Osteocyte (in vitro differentiated cells): ENCODE data around the gene HMG20A. TPM values are rescaled to one million over a fixed set of nuclear protein-coding genes. Genes with fewer than 3 reads are reported as not detected.

ENCODE experiments used
- DNase-seq: peaks from one replicate; pipeline ENCODE4 v3.0.0; 2021; ENCODE audit warnings: mixed read lengths; ENCODE audit not compliant: unreplicated experiment; ENCODE audit errors: extremely low spot score
- H3K27ac Mint-ChIP-seq: one replicate; pipeline ENCODE4 v1.8.0; 2021; ENCODE audit warnings: mild to moderate bottlenecking, mixed read lengths; ENCODE audit not compliant: unreplicated experiment
- H3K27me3 Mint-ChIP-seq: one replicate; pipeline ENCODE4 v1.8.0; 2021; ENCODE audit warnings: mixed read lengths; ENCODE audit not compliant: unreplicated experiment
- H3K36me3 Mint-ChIP-seq: one replicate; pipeline ENCODE4 v1.8.0; 2021; ENCODE audit warnings: mixed read lengths; ENCODE audit not compliant: unreplicated experiment
- H3K4me1 Mint-ChIP-seq: one replicate; pipeline ENCODE4 v1.8.0; 2021; ENCODE audit warnings: mixed read lengths; ENCODE audit not compliant: unreplicated experiment
- H3K4me3 Mint-ChIP-seq: one replicate; pipeline ENCODE4 v1.8.0; 2021; ENCODE audit warnings: mild to moderate bottlenecking, moderate library complexity, mixed read lengths; ENCODE audit not compliant: unreplicated experiment
- H3K9me3 Mint-ChIP-seq: one replicate; pipeline ENCODE4 v1.8.0; 2021; ENCODE audit warnings: mixed read lengths; ENCODE audit not compliant: unreplicated experiment
- CTCF ChIP-seq: fragments of 200-600 bp; sonication (generic); IDR thresholded peaks from 2 replicates; pipeline ENCODE4 v1.5.0; 2021; ENCODE audit warnings: antibody characterized with exemption, mild to moderate bottlenecking, moderate library complexity
- total RNA-seq: library from RNA; stranded (reverse); gene quantifications from 2 replicates; pipeline ENCODE4 v1.2.1, GENCODE V29; 2021

The HMG20A gene
- total RNA-seq, 1 donor from 2014 or later, result 49.5 TPM

DNA sequence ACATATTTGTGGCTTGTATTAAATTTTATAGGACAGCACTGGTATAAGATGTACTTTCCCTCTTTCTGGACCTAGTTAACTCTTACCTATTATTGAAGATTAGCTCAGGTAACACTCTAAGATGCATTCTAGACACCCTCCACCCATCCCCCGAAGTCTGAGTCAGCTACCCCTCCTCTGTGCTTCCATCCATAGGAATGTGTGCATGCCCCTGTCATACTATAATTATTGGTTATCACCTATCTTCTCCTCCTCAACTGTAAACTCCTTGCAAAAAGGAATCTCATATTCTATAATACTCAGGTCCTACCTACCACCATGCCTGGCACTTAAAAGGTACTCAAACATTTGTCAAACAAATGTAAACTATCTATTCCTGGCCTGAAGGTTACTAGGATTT lies 3.7 kb upstream of the HMG20A start:
- peaks cover 2% of the 10 kb centered on the region for H3K36me3 Mint-ChIP-seq
- peaks cover 44% of the 10 kb centered on the region for H3K4me1 Mint-ChIP-seq
- no peak for TF ChIP-seq CTCF
- no peaks in the 10 kb centered on the region for H3K9me3 Mint-ChIP-seq
- no peaks in the 10 kb centered on the region for H3K27me3 Mint-ChIP-seq
- peak overlapping the region; percentile 43 for H3K27ac Mint-ChIP-seq
- H3K4me3 Mint-ChIP-seq, result no peak overlapping the region
- DNase-seq, result no peak

DNA sequence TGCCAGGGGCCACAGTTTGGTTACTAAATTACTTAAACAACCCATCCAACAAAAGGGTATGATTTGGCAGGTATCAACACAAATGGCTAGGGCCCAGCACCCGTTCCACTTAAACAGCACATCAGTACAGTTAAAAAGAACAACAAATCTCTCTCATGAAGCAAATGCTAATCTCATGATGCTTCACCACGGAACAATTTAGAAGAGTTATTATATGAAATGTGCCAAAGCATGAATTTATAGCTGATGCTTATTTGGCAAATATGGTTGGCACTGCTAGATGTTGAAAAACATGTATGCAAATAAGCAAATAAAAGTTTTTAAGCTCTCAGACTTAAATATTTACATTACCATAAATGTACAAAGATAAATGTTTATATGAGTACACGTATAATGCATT lies 3.1 kb upstream of the HMG20A start:
- DNase-seq, result no peak
- Mint-ChIP-seq H3K36me3 (peaks cover 2% of the 10 kb centered on the region), H3K27ac (peak overlapping the region; percentile 99), H3K9me3 (no peaks in the 10 kb centered on the region), H3K27me3 (no peaks in the 10 kb centered on the region), H3K4me1 (peaks cover 41% of the 10 kb centered on the region), H3K4me3 (peak overlapping the region; percentile 97)
- no peak for TF ChIP-seq CTCF

DNA sequence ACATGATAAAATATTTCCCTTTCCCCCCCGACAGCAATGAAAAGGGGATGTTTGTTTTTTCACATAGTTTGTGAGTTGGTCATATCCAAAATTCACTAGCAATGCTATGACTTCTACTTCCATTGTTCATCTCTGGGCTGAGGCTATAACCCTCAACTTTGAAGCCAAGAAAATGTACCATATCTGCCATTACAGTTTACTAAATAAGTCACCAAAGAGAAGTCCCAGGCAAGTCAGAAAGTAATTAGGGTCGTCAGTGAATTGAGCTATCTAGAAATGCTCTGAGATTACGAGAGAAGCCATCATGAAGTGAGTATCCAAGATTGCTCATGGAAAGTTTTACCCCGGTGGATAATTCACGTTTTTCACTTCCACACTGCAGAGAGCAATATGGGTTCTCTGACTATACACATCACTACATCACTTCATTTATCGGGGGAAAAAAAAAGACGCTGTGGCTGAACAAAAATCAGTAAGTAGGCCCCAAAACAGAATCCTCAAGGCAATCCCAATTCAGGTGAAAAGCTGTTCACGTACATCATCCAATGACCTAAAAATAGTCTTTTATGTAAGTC lies 2.2 kb upstream of the HMG20A start:
- H3K36me3 Mint-ChIP-seq, result peaks cover 2% of the 10 kb centered on the region
- H3K27ac Mint-ChIP-seq, result peak overlapping the region; percentile 99
- H3K4me1 Mint-ChIP-seq, result peaks cover 42% of the 10 kb centered on the region
- H3K4me3 Mint-ChIP-seq, result peak overlapping the region; percentile 97
- H3K27me3 Mint-ChIP-seq, result no peaks in the 10 kb centered on the region
- TF ChIP-seq CTCF, result no peak
- H3K9me3 Mint-ChIP-seq, result no peaks in the 10 kb centered on the region
- DNase-seq, result no peak

DNA sequence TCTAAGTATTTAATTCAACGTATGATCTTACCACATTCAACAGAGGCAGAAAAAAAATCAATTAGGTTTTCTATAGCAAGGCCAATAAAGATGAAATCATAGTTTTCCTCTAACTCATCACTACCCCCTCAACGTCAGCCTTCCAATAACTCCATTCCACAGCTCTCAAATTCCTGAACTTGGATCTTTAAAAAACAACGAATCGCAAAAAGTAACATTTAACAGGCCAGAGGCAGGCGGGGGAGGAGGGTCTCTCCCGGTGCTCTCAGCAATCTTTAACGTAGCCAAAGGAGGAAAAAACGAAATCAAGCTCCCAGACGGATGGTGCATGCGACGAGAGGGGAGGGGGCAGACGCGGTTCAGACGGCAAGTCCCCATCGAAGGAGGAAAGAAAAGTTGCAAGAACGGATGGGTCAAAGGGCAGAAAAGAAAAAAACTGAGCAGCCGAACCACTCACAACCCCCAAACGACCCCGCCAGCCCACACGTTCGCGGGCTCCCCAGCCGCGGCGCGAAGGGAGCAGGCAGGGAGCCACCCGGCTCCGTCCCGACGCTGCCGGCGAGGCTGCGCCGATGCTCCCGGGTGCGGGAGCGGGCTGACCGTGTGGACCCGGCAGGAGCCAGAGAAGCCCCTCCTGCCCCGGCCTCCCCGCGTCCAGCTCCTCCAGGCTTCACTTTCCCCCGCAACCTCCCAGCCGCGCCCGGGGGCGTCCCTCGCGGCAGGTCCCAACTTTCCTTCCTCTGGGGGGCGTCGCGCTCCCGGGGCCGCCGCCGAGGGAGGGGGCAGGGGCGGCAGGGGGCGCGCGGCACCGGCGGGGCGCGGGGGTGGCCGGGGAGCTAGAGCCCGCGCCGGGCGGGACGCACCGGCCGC lies 1.5 kb upstream of the HMG20A start:
- Mint-ChIP-seq H3K9me3 (no peaks in the 10 kb centered on the region), H3K27me3 (no peaks in the 10 kb centered on the region), H3K4me3 (peak overlapping the region; percentile 97), H3K27ac (peak overlapping the region; percentile 99), H3K4me1 (peaks cover 46% of the 10 kb centered on the region), H3K36me3 (peaks cover 2% of the 10 kb centered on the region)
- peak; percentile 85 for DNase-seq
- peak; percentile 37 for TF ChIP-seq CTCF
